ENCODE data around the gene TRIO. TPM values are rescaled to one million over a fixed set of nuclear protein-coding genes. Genes with fewer than 3 reads are reported as not detected.

The TRIO gene
- total RNA-seq, 4 donors from 2014 or later: 21.2 to 105 (median 47.6) TPM

GRCh38 chr5:14258840-14259239 is 115.7 kb downstream of the TRIO start:
- TF ChIP-seq CTCF (IDR thresholded peaks at IDR 0.05) (no peak), POLR2A (IDR thresholded peaks at IDR 0.05) (no peak)
- Histone ChIP-seq H3K27me3 (no peaks in the 10 kb centered on the region), H3K9me3 (peaks cover 0 to 4% (median 3%) of the 10 kb centered on the region in 3 donors), H3K4me3 (peak overlapping the region in 1 of 4 donors; percentile 17), H3K4me1 (peaks cover 4 to 72% (median 8%) of the 10 kb centered on the region in 3 donors), H3K36me3 (no peaks in the 10 kb centered on the region), H3K27ac (peak overlapping the region in 3 of 4 donors; percentile 23 to 47 (median 41))
- WGBS, 2 donors: 39 to 53% methylated on average over 7 to 11 of the region's 11 CpGs
- intact Hi-C loops (cut with DNase I): no loop called here
- no peak for DNase-seq

- WGBS, 2 donors: 31 to 42% methylated on average over 2 of the region's 2 CpGs
- H3K36me3 ChIP-seq: no peaks in the 10 kb centered on the region
- no peak for DNase-seq
- intact Hi-C loops (cut with DNase I): loop anchor here (10.0 kb wide), 1 partner anchor 116 kb away; the partner anchor contains the start of gene TRIO
- H3K9me3 ChIP-seq: no peaks in the 10 kb centered on the region
- no peak overlapping the region for H3K4me3 ChIP-seq
- TF ChIP-seq POLR2A (IDR thresholded peaks at IDR 0.05) (no peak), CTCF (IDR thresholded peaks at IDR 0.05) (no peak)
- no peaks in the 10 kb centered on the region for H3K27me3 ChIP-seq
- H3K4me1 ChIP-seq: peaks cover 14 to 85% (median 14%) of the 10 kb centered on the region in 3 donors
- peak overlapping the region in 2 of 4 donors; percentile 12 to 53 for H3K27ac ChIP-seq
Measured at GRCh38 chr5:14260637-14261036, 117.5 kb downstream of the TRIO start.

GRCh38 chr5:14261235-14261634 is 118.1 kb downstream of the TRIO start:
- no peak for DNase-seq
- no peak for TF ChIP-seq CTCF (IDR thresholded peaks at IDR 0.05)
- no peak for TF ChIP-seq POLR2A (IDR thresholded peaks at IDR 0.05)
- 59 to 78% methylated on average over 4 to 5 of the region's 5 CpGs for WGBS, 2 donors
- Histone ChIP-seq H3K27ac (peak overlapping the region in 2 of 4 donors; percentile 12 to 18), H3K9me3 (no peaks in the 10 kb centered on the region), H3K4me1 (peaks cover 14 to 91% (median 14%) of the 10 kb centered on the region in 3 donors), H3K4me3 (no peak overlapping the region), H3K36me3 (no peaks in the 10 kb centered on the region), H3K27me3 (no peaks in the 10 kb centered on the region)
- intact Hi-C loops (cut with DNase I): loop anchor here (10.0 kb wide), 1 partner anchor 116 kb away; the partner anchor contains the start of gene TRIO

- H3K36me3 ChIP-seq: no peaks in the 10 kb centered on the region
- H3K4me1 ChIP-seq: peaks cover 14 to 88% (median 14%) of the 10 kb centered on the region in 3 donors
- WGBS, 2 donors: 90 to 92% methylated on average over 11 to 12 of the region's 12 CpGs
- H3K27me3 ChIP-seq: no peaks in the 10 kb centered on the region
- peak overlapping the region in 1 of 4 donors; percentile 18 for H3K27ac ChIP-seq
- H3K4me3 ChIP-seq: no peak overlapping the region
- DNase-seq: no peak
- no peaks in the 10 kb centered on the region for H3K9me3 ChIP-seq
- TF ChIP-seq CTCF (IDR thresholded peaks at IDR 0.05) (no peak), POLR2A (IDR thresholded peaks at IDR 0.05) (no peak)
- intact Hi-C loops (cut with DNase I): loop anchor here (10.0 kb wide), 1 partner anchor 117 kb away; the partner anchor contains the start of gene TRIO
Measured at GRCh38 chr5:14261856-14262611, 118.9 kb downstream of the TRIO start.

GRCh38 chr5:14263113-14263512 is 120.0 kb downstream of the TRIO start:
- peaks cover 13 to 81% (median 14%) of the 10 kb centered on the region in 3 donors for H3K4me1 ChIP-seq
- H3K4me3 ChIP-seq: no peak overlapping the region
- WGBS, 2 donors: 89 to 95% methylated on average over 1 of the region's 1 CpG
- H3K27ac ChIP-seq: peak overlapping the region in 2 of 4 donors; percentile 1 to 49
- no peak for DNase-seq
- intact Hi-C loops (cut with DNase I): loop anchor here (10.0 kb wide), 1 partner anchor 118 kb away; the partner anchor contains the start of gene TRIO
- H3K36me3 ChIP-seq: no peaks in the 10 kb centered on the region
- TF ChIP-seq CTCF (IDR thresholded peaks at IDR 0.05) (no peak), POLR2A (IDR thresholded peaks at IDR 0.05) (no peak)
- no peaks in the 10 kb centered on the region for H3K9me3 ChIP-seq
- no peaks in the 10 kb centered on the region for H3K27me3 ChIP-seq
